Suppressor macrophage treated with lipopolysaccharide for 4 hours (primary cell): Measurements from ENCODE around the gene XIRP1.

Source experiments
- DNase-seq: peaks from one replicate; pipeline ENCODE4 v3.0.0-alpha.2; 2020

XIRP1 gene

GRCh38 chr3:39207361-39208186 is 15.2 kb upstream of the XIRP1 start:
- no peak for DNase-seq

DNA sequence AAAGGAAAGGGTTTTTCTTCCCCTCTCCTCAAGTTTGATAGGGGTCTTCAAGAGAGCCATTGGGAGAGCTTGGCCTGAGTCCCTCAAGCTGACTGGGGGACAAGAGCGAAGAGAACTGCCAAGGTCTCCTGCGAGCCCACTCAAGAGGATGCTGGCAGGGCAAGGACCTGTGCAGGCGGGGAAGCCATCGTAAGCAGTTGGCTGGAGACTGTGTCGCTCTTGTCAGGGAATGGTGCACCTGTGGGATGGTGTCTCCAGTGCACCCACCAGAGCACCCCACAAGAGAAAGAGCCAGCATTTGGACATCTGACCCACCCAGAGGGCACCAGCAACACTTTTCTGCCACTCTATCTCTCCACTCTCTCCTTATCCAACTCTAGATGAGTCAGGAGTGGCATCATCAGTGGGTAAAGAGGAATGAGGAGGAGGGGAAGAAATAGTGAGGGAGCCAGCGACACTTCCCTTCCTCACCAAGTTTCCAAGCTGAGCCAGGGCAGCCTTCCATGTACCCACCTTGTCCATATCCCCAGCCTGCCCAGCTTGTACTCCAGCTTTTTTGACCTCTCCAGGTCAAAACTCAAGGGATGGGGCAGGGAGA is 13.6 kb upstream of the XIRP1 start:
- DNase-seq, result peak; percentile 14

DNA sequence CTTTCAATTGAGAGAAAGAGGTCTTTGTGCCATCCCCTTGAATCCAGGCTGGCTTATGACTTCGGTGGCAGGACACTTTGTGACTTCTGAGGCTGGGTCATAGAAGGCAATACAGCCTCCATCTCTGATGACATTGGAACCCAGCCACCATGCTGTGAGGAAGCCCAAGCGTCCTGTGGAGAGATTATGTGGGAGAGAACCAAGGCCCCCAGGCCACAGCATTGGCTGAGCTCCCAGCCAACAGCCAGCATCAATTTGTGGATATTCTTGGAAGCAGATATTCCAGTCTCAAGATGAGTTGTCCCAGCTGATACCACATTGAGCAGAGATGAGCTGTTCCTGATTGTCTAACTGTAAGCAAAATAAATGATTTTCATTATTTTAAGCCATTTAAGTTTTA is 12.7 kb upstream of the XIRP1 start:
- no peak for DNase-seq

GRCh38 chr3:39203860-39204259 is 11.5 kb upstream of the XIRP1 start:
- DNase-seq, result no peak

DNA sequence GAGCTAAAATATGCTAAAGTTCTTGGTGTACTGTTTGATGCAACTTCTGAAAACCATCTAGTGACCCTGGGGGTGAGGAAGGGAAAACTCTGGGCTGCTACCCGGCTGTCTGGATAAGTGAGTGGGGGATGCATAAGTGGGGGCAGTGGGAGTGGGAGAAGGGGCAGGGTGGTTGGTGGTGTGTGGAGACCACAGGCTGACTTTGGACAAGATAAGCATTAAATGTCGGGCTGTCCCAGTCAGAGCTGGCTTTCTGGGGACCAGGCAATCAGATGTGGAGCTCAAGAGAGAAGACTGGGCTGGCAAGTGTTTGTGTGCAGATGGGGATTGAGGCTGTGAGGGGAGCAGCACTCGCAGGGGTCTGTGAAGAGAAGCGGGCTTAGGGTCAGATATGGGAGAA is 11.0 kb upstream of the XIRP1 start:
- DNase-seq, result no peak

- no peak for DNase-seq
Measured at GRCh38 chr3:39202094-39202493, 9.7 kb upstream of the XIRP1 start.

- no peak for DNase-seq
Measured at GRCh38 chr3:39196671-39197356, 4.4 kb upstream of the XIRP1 start.

GRCh38 chr3:39196034-39196433 is 3.6 kb upstream of the XIRP1 start:
- no peak for DNase-seq

DNA sequence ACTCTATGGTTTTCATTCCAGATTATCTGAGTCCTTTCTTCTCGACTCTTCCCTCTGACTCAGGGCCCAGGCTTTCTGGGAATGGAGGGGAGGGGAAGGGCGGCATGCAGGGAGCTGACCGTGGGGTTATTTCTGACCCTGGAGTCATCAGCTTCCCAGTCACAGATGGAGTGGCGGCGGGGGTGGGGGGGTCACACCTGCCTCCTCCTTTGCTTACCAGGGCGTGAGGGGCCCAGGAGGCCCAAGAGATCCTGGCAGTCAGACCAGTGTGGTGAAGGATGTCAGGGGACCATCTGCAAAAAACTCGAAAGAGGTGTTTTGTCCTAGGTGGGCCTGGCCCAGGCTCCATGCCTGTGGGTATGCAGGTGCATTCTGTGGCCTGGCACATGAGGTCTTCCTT is 996 bp upstream of the XIRP1 start:
- no peak for DNase-seq

GRCh38 chr3:39191773-39192172 is 622 bp downstream of the XIRP1 start:
- DNase-seq, result no peak

GRCh38 chr3:39191111-39191510 is 1.3 kb downstream of the XIRP1 start:
- no peak for DNase-seq

DNA sequence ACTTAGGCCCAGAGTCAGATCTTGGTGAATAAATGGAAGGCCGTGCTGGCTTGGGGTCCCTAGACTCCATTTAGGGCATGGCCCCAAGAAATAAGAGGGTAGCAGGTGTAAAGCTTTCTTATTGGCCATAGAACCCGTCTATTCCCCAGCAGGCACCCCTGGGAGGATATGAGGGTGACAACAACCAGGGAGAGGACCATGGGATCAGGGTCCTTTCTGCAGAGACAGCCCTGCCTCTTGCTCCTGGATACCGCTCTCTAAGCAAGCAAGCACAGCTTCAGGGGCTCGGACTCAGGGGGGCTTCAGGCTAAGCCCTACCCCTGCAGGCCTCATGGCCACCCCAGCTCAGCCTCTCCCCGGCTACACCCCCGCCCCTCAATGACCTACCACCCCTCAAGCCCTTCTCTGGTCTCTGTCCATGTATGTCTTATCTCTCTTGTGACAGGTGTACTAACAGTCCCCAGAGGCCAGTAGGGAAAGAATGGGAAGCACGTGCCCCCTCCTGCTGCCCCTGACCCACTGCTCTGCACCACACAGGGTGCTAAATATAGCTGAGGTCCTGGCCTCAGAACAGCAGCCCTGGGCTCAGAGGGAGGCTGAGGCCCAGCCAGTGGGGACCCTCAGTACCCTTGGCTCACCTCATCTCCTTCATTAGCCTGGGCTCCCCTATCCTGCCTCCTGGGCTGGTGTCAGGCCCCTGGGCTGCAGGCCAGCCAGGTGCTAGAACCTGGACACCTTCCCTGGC is 1.9 kb downstream of the XIRP1 start:
- no peak for DNase-seq

DNA sequence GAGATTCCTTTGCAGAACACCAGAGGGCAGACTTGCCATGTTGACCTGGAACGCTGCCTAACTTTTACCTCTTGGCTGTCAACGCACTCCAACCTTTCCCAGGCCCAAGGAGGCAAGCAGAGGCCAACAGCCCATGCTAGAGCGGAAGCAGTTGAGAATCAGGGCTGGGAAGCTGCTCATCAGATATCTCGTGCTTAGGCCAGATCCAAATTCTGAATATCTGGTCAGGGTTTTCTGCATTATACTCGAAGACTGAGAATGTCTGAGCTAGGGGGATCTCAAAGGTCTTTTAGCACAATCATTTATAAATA is 2.5 kb downstream of the XIRP1 start:
- DNase-seq, result peak; percentile 75

GRCh38 chr3:39189150-39189958 is 3.0 kb downstream of the XIRP1 start:
- DNase-seq, result no peak

GRCh38 chr3:39188271-39189149 is 3.9 kb downstream of the XIRP1 start:
- DNase-seq, result no peak

- no peak for DNase-seq
Measured at GRCh38 chr3:39187372-39188155, 4.8 kb downstream of the XIRP1 start.

DNA sequence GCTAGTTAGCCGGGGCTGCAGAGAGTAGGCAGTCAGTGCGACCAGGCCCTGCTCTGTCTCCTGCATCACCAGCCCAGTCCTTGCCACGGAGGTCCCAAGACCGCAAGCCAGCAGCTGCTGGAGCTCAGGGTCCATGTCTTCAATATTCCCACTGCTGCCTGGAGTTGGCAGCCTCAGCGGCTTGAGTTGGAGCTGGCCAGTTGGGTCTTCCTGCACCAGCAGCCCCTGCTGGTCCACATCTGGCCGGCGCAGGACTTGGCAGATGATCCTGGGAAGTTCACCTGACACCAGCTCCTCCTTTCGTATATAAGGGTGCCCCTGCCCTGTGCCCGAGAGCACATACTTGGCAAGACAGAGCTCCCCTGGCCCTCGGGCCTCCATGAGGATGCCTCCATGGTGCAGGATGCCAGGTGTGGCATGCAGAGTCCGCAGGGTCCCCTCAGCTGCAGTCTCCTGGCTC is 5.7 kb downstream of the XIRP1 start:
- DNase-seq, result no peak

DNA sequence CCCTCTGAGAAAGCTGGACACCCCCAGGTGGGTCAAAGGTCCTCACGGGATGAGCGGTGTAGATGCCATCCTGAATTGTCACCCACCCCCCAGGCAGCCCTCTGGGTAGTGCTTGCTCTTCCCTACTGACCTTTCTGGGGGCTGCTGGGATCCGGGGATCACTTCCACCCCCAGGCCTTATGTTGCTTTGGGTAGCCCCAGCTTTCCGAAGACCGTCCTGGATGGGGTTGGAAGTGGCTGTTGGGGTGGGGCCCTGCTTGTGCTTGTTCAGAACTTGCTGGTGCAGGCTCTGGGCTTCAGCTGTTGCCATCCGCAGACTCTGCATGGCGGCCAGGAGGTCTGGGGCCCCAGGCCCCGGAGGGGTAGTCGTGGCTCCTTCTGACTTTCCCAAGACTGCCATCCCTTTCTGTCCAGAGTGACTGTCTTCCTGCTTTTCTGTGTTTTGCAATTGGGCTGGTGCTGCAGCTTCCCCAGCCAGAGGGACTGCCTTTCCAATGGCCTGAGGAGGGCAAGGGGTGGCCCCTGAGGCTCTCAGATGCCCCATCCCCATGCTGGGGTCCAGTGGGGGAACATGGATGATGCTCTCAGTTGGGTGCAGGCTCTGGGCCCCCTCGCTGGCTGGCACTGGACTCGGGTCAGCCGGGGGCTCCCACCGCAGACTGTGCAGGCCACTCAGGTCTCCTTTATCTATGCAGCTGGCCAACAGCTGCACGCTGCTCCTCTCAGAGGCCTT is 6.3 kb downstream of the XIRP1 start:
- DNase-seq, result no peak

DNA sequence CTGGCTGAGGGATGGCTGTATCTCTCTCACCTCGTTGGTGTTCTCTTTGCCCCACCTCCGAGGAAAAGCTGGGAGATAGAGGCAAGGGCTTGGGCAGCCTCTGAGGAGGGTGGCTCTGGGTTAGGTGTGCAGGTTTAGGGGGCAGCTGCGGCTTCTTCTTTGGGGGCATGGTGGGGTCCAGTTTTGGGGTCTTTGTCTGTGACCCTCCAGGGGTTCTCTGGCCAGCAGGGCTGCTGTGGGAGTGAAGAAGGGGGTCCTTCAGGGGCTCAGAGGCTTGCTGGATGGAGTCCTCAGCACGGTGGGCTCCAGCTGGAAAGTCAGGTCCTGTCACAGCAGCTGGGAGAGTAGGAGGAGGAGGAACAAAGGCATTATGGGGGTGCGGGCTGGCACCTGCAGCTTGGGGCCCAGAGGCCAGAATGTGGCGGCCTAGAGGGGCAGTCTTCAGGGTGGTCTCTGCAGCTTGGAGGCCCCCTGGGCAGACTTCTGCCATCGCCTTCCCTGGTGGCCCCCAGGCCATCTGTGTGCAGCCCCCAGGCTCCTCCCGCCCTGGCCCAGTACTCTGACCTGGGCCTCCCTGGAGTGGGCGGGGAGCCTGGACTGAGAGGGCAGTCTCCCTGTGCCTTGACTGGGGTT is 7.0 kb downstream of the XIRP1 start:
- no peak for DNase-seq

DNA sequence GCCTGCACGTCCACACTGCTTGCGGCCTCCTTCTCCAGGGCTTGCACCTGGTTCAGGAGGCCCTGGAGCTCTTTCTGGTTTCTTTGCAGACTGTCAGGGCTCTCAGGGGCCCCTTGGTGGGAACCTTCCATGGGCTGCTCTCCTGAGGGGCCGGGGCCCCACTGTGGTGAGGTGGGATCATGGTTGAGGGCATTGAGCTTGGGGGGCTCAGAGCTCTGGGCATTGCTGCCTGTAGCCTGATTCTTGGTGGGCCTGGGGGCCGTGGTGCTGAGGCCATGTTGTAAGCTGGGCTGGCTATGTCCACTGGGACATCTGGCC is 7.5 kb downstream of the XIRP1 start:
- DNase-seq, result no peak
